ENCODE data around the gene EFCAB14. TPM values are rescaled to one million over a fixed set of nuclear protein-coding genes. Genes with fewer than 3 reads are reported as not detected.

Gene EFCAB14
- total RNA-seq, 1 donor, result 63.7 TPM

DNA sequence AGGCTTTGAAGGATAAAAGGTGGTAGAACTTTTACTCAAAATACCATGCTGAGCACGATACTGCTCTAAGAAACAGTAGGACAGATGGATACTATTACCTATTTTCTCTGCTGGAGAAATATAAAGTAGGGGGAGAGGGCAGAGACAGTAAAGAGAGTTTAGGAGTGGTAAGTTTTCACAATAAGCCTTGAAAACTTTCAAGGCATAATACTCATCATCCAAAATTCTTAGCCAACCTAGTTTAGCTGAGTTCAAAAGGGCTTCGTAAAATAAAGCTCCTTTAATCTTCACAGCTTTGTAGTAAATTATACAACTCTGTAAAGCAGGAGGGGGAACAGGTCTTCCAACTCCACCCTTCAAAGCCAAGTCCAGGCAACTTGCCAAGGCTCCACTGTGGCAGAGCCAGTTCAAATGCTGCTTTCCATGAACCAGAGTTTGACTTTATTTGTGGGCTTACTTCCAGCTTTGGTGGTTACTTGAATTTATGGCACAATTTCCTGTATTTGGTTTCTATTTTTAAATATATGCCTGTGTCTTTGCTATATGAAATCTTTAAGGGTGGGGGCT, 31.7 kb downstream of the EFCAB14 start:
- peaks cover 90% of the 10 kb centered on the region for H3K36me3 ChIP-seq (ENCODE audit: insufficient read depth, low read length)
- no peak overlapping the region for H2AFZ ChIP-seq (ENCODE audit: low read length)
- H4K20me1 ChIP-seq (ENCODE audit: insufficient read depth, low read length), result peaks cover 3% of the 10 kb centered on the region
- H3K4me1 ChIP-seq (ENCODE audit: insufficient read depth, low read length), result peaks cover 22% of the 10 kb centered on the region
- H3K4me2 ChIP-seq (ENCODE audit: insufficient read depth, low read length), result no peak overlapping the region
- no peaks in the 10 kb centered on the region for H3K9me3 ChIP-seq (ENCODE audit: low read depth, low read length)
- no peak overlapping the region for H3K27ac ChIP-seq (ENCODE audit: low read depth, low read length)
- TF ChIP-seq, protein P1, sequence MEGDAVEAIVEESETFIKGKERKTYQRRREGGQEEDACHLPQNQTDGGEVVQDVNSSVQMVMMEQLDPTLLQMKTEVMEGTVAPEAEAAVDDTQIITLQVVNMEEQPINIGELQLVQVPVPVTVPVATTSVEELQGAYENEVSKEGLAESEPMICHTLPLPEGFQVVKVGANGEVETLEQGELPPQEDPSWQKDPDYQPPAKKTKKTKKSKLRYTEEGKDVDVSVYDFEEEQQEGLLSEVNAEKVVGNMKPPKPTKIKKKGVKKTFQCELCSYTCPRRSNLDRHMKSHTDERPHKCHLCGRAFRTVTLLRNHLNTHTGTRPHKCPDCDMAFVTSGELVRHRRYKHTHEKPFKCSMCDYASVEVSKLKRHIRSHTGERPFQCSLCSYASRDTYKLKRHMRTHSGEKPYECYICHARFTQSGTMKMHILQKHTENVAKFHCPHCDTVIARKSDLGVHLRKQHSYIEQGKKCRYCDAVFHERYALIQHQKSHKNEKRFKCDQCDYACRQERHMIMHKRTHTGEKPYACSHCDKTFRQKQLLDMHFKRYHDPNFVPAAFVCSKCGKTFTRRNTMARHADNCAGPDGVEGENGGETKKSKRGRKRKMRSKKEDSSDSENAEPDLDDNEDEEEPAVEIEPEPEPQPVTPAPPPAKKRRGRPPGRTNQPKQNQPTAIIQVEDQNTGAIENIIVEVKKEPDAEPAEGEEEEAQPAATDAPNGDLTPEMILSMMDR (IDR thresholded peaks at IDR 0.05; ENCODE audit: extremely low read depth, low read depth, low read length), result no peak
- H3K27me3 ChIP-seq (ENCODE audit: insufficient read depth, low read length), result no peaks in the 10 kb centered on the region
- no peaks in the 10 kb centered on the region for H3K79me2 ChIP-seq (ENCODE audit: insufficient read depth, low read length)
- no peak overlapping the region for H3K4me3 ChIP-seq (ENCODE audit: insufficient read depth, low read length)
- DNase-seq (ENCODE audit: insufficient read length, low spot score, missing footprints), result no peak

DNA sequence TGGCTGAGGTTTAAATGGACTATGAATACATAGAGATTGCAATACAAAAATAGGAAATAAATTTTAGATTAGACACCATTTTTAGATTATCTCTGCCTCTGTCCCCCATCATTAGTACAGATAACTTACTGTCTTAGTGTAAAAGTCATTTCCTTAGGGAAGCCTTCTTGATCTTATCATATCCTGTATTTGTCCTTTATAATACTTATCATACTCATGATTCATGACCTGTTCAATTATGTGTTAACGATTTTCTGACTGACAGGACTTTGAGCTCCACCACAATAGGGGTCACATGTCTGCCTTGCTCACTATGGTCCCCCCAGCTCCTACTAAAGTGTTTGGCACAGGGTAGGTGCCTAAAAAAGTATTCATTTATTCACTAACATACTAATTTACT, 32.7 kb downstream of the EFCAB14 start:
- TF ChIP-seq, protein P1 (IDR thresholded peaks at IDR 0.05; ENCODE audit: extremely low read depth, low read depth, low read length), result no peak
- no peak overlapping the region for H2AFZ ChIP-seq (ENCODE audit: low read length)
- no peaks in the 10 kb centered on the region for H3K79me2 ChIP-seq (ENCODE audit: insufficient read depth, low read length)
- peaks cover 3% of the 10 kb centered on the region for H4K20me1 ChIP-seq (ENCODE audit: insufficient read depth, low read length)
- no peaks in the 10 kb centered on the region for H3K27me3 ChIP-seq (ENCODE audit: insufficient read depth, low read length)
- H3K4me3 ChIP-seq (ENCODE audit: insufficient read depth, low read length), result no peak overlapping the region
- no peak overlapping the region for H3K4me2 ChIP-seq (ENCODE audit: insufficient read depth, low read length)
- peaks cover 13% of the 10 kb centered on the region for H3K4me1 ChIP-seq (ENCODE audit: insufficient read depth, low read length)
- no peak for DNase-seq (ENCODE audit: insufficient read length, low spot score, missing footprints)
- no peak overlapping the region for H3K27ac ChIP-seq (ENCODE audit: low read depth, low read length)
- H3K9me3 ChIP-seq (ENCODE audit: low read depth, low read length), result no peaks in the 10 kb centered on the region
- H3K36me3 ChIP-seq (ENCODE audit: insufficient read depth, low read length), result peaks cover 93% of the 10 kb centered on the region

- Histone ChIP-seq H3K9me3 (ENCODE audit: low read depth, low read length) (no peaks in the 10 kb centered on the region), H3K4me2 (ENCODE audit: insufficient read depth, low read length) (no peak overlapping the region), H3K27ac (ENCODE audit: low read depth, low read length) (no peak overlapping the region), H3K27me3 (ENCODE audit: insufficient read depth, low read length) (no peaks in the 10 kb centered on the region), H3K4me3 (ENCODE audit: insufficient read depth, low read length) (no peak overlapping the region), H4K20me1 (ENCODE audit: insufficient read depth, low read length) (no peaks in the 10 kb centered on the region), H3K4me1 (ENCODE audit: insufficient read depth, low read length) (peaks cover 10% of the 10 kb centered on the region), H3K36me3 (ENCODE audit: insufficient read depth, low read length) (peaks cover 92% of the 10 kb centered on the region), H2AFZ (ENCODE audit: low read length) (no peak overlapping the region), H3K79me2 (ENCODE audit: insufficient read depth, low read length) (no peaks in the 10 kb centered on the region)
- no peak for DNase-seq (ENCODE audit: insufficient read length, low spot score, missing footprints)
- TF ChIP-seq, protein P1 (IDR thresholded peaks at IDR 0.05; ENCODE audit: extremely low read depth, low read depth, low read length), result no peak
Measured at GRCh38 chr1:46684670-46685069, 34.2 kb downstream of the EFCAB14 start.

DNA sequence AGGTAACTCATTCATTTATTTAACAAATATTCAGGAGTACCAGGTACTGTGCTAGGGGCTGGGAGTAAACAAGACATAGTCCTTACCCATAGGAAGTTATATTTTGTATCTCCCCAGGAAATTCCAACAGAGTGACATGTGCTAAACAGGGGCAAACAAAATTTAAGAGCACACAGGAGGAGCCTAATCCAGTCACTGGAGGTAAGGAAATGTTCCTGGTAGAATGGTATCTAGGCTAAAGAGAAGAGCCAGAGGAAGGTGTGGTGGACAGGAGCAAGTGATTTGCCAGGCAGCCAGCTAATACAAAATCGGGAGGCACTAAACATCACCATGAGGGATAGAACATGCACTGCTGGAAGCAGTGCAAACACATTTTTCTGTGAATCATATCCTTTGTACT, 36.9 kb downstream of the EFCAB14 start:
- H4K20me1 ChIP-seq (ENCODE audit: insufficient read depth, low read length), result no peaks in the 10 kb centered on the region
- TF ChIP-seq, protein P1 (IDR thresholded peaks at IDR 0.05; ENCODE audit: extremely low read depth, low read depth, low read length), result no peak
- peaks cover 3% of the 10 kb centered on the region for H3K4me1 ChIP-seq (ENCODE audit: insufficient read depth, low read length)
- no peak overlapping the region for H3K4me3 ChIP-seq (ENCODE audit: insufficient read depth, low read length)
- no peak overlapping the region for H3K27ac ChIP-seq (ENCODE audit: low read depth, low read length)
- DNase-seq (ENCODE audit: insufficient read length, low spot score, missing footprints), result no peak
- no peaks in the 10 kb centered on the region for H3K79me2 ChIP-seq (ENCODE audit: insufficient read depth, low read length)
- no peak overlapping the region for H3K4me2 ChIP-seq (ENCODE audit: insufficient read depth, low read length)
- H3K27me3 ChIP-seq (ENCODE audit: insufficient read depth, low read length), result no peaks in the 10 kb centered on the region
- H3K9me3 ChIP-seq (ENCODE audit: low read depth, low read length), result no peaks in the 10 kb centered on the region
- H3K36me3 ChIP-seq (ENCODE audit: insufficient read depth, low read length), result peaks cover 90% of the 10 kb centered on the region
- H2AFZ ChIP-seq (ENCODE audit: low read length), result no peak overlapping the region

Data from osteoblast (primary cell).